ENCODE results near the gene POU3F1. TPM values are rescaled to one million over a fixed set of nuclear protein-coding genes. Genes with fewer than 3 reads are reported as not detected.

Gene POU3F1
- total and polyA plus RNA-seq, 2 of the 4 experiments (the other 2 are of a cell fraction) = not detected

- no peaks in the 10 kb centered on the region for H3K79me1 ChIP-seq (ENCODE audit: low read depth in 1 of 2, low read length in 2 of 2)
- dilution Hi-C loops (cut with HindIII; ENCODE audit: low sequenced_read_pairs, unreplicated experiment) = no loop called here
- H2AK5ac ChIP-seq (ENCODE audit: low read depth, low read length) = no peak overlapping the region
- no peak for TF ChIP-seq NFE2L2 (IDR thresholded peaks at IDR 0.05; ENCODE audit: low read depth, low read length)
- no peak for TF ChIP-seq CHD1 (IDR thresholded peaks at IDR 0.05; ENCODE audit: low read depth, low read length)
- TF ChIP-seq, protein P1, sequence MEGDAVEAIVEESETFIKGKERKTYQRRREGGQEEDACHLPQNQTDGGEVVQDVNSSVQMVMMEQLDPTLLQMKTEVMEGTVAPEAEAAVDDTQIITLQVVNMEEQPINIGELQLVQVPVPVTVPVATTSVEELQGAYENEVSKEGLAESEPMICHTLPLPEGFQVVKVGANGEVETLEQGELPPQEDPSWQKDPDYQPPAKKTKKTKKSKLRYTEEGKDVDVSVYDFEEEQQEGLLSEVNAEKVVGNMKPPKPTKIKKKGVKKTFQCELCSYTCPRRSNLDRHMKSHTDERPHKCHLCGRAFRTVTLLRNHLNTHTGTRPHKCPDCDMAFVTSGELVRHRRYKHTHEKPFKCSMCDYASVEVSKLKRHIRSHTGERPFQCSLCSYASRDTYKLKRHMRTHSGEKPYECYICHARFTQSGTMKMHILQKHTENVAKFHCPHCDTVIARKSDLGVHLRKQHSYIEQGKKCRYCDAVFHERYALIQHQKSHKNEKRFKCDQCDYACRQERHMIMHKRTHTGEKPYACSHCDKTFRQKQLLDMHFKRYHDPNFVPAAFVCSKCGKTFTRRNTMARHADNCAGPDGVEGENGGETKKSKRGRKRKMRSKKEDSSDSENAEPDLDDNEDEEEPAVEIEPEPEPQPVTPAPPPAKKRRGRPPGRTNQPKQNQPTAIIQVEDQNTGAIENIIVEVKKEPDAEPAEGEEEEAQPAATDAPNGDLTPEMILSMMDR (conservative IDR thresholded peaks at IDR 0.05; ENCODE audit: low read depth, low read length) = no peak
- no peak for TF ChIP-seq SMC3 (IDR thresholded peaks at IDR 0.05; ENCODE audit: low read depth, low read length)
- TF ChIP-seq MAZ (IDR thresholded peaks at IDR 0.05; ENCODE audit: borderline replicate concordance, low read depth, low read length) = no peak
- no peak for TF ChIP-seq POLR2A (IDR thresholded peaks at IDR 0.05; ENCODE audit: low read depth, low read length)
- no peak overlapping the region for H3K9ac ChIP-seq (ENCODE audit: low read depth, low read length)
- intact Hi-C loops (cut with micrococcal nuclease) = no loop called here
- H2BK15ac ChIP-seq (ENCODE audit: low read depth, low read length) = no peak overlapping the region
- H3K56ac ChIP-seq (ENCODE audit: extremely low read depth, insufficient read depth, low read length) = no peak overlapping the region
- in situ Hi-C loops (cut with MboI; ENCODE audit: low sequenced_read_pairs) = no loop called here
- H2AK9ac ChIP-seq (replicated peaks; ENCODE audit: low read depth, low read length, poor library complexity) = no peak overlapping the region
- POLR2A ChIA-PET (ENCODE audit: unreplicated experiment) = no interaction called here
- H4K91ac ChIP-seq (ENCODE audit: insufficient read depth, low read depth, low read length) = no peak overlapping the region
- no peak for ATAC-seq (ENCODE audit: low read depth)
- no peak for DNase-seq
- H3K9me1 ChIP-seq (ENCODE audit: insufficient read depth, low read length) = no peaks in the 10 kb centered on the region
- no peak overlapping the region for H3K14ac ChIP-seq (replicated peaks; ENCODE audit: low read depth, low read length)
- H3K4me3 ChIP-seq (ENCODE audit: insufficient read depth, low read depth, low read length) = no peak overlapping the region
- H3K18ac ChIP-seq (ENCODE audit: low read depth, low read length) = no peak overlapping the region
- no peak overlapping the region for H3K4me2 ChIP-seq (ENCODE audit: low read depth, low read length)
- H3K23ac ChIP-seq (ENCODE audit: low read depth, low read length) = no peak overlapping the region
- H3K36me3 ChIP-seq (ENCODE audit: control insufficient read depth, insufficient read depth, low read length) = no peaks in the 10 kb centered on the region
- H3K4me1 ChIP-seq (ENCODE audit: control insufficient read depth, insufficient read depth, low read length) = no peaks in the 10 kb centered on the region
- no peak overlapping the region for H2BK5ac ChIP-seq (ENCODE audit: low read depth, low read length, poor library complexity, severe bottlenecking)
- BruUV-seq (replicated peaks) = no TSS peak
- no peak overlapping the region for H2BK20ac ChIP-seq (ENCODE audit: low read depth, low read length)
- H4K5ac ChIP-seq (ENCODE audit: low read depth, low read length) = no peak overlapping the region
- no peak overlapping the region for H4K8ac ChIP-seq (ENCODE audit: low read depth in 2 of 2, low read length in 2 of 2)
- no peaks in the 10 kb centered on the region for H3K9me3 ChIP-seq (ENCODE audit: control insufficient read depth, insufficient read depth, low read length)
- no peak overlapping the region for H2BK120ac ChIP-seq (ENCODE audit: low read depth, low read length)
- no peak overlapping the region for H3K27ac ChIP-seq (ENCODE audit: insufficient read depth, low read length)
- H3K4ac ChIP-seq (ENCODE audit: low read depth, low read length) = no peak overlapping the region
- CTCF ChIA-PET = interaction anchor here (0.6 kb wide), 1 partner anchor 53 kb away, joined by 4 read pairs; no protein-coding TSS in a partner anchor
- no peak overlapping the region for H2AFZ ChIP-seq (replicated peaks; ENCODE audit: low read length, poor library complexity)
- no peaks in the 10 kb centered on the region for H4K20me1 ChIP-seq (ENCODE audit: insufficient read depth, low read length)
- H3K27me3 ChIP-seq (ENCODE audit: control insufficient read depth, insufficient read depth, low read length) = peaks cover 39% of the 10 kb centered on the region
- WGBS, 2 experiments (ENCODE audit: extremely low coverage in 2 of 2, insufficient read length in 1 of 2) = no CpG with 5 or more reads among the region's 4 CpGs
These were observed 9.4 kb upstream of the POU3F1 start for GRCh38 chr1:38055965-38056364.
